C4-2B (cell line): ENCODE measurements around the gene XG.

ENCODE experiments used
- H3K27ac ChIP-seq: fragments of 450-650 bp; 2 replicates; pipeline ENCODE4 v1.5.1; 2017
- CTCF ChIP-seq: fragments of 450-650 bp; conservative IDR thresholded peaks from 2 replicates; pipeline ENCODE4 v1.5.1; 2017; ENCODE audit warnings: mild to moderate bottlenecking
- ZFX ChIP-seq: fragments of 450-650 bp; IDR thresholded peaks from 2 replicates; pipeline ENCODE4 v1.6.1; 2017

The XG gene

GRCh38 chrX:2841537-2841936 lies 89.7 kb downstream of the XG start:
- no peak overlapping the region for H3K27ac ChIP-seq
- no peak for TF ChIP-seq ZFX
- TF ChIP-seq CTCF, result no peak

- TF ChIP-seq CTCF (no peak), ZFX (no peak)
- H3K27ac ChIP-seq, result no peak overlapping the region
Observed at GRCh38 chrX:2846992-2847391, 95.2 kb downstream of the XG start.

- no peak overlapping the region for H3K27ac ChIP-seq
- no peak for TF ChIP-seq CTCF
- no peak for TF ChIP-seq ZFX
Observed at GRCh38 chrX:2848871-2849301, 97.0 kb downstream of the XG start.

GRCh38 chrX:2854918-2855317 lies 103.1 kb downstream of the XG start:
- TF ChIP-seq ZFX, result no peak
- TF ChIP-seq CTCF, result no peak
- H3K27ac ChIP-seq, result no peak overlapping the region

GRCh38 chrX:2855761-2856160 lies 103.9 kb downstream of the XG start:
- TF ChIP-seq ZFX (no peak), CTCF (no peak)
- H3K27ac ChIP-seq, result no peak overlapping the region

GRCh38 chrX:2857566-2857965 lies 105.7 kb downstream of the XG start:
- H3K27ac ChIP-seq, result no peak overlapping the region
- TF ChIP-seq CTCF (no peak), ZFX (no peak)

GRCh38 chrX:2859197-2859797 lies 107.5 kb downstream of the XG start:
- TF ChIP-seq ZFX (no peak), CTCF (no peak)

More at GRCh38 chrX:2859197-2859797, 107.5 kb downstream of the XG start:
- H3K27ac ChIP-seq, result no peak overlapping the region
